Gastroesophageal sphincter (tissue), 3 donors: Measurements from ENCODE around the gene RRN3.
"Not testable (repeated sequence)": the region's sequence is repeated elsewhere in the genome, so short reads cannot be mapped to it uniquely, and the experiment has no call there.

ENCODE experiments used
- CTCF ChIP-seq, 4 experiments: fragments of 200-600 bp in 2 of 4; fragments of 450-650 bp in 2 of 4; sonication (generic) in 1 of 4; IDR thresholded peaks; one replicate each; pipeline ENCODE4 v1.5.1; 2017 to 2019; ENCODE audit warnings: antibody characterized with exemption in 4 of 4, mild to moderate bottlenecking in 2 of 4, moderate library complexity in 2 of 4
- EP300 ChIP-seq: sonication (generic); formaldehyde crosslinking; IDR thresholded peaks from one replicate; pipeline ENCODE4 v1.6.1; 2017; ENCODE audit warnings: antibody characterized with exemption, mild to moderate bottlenecking
- POLR2A ChIP-seq, 2 donors: fragments of 450-650 bp; IDR thresholded peaks; one replicate each; pipeline ENCODE4 v1.6.1; 2017; ENCODE audit warnings: antibody characterized with exemption in 2 of 2, mild to moderate bottlenecking in 2 of 2, moderate library complexity in 1 of 2
- POLR2AphosphoS5 ChIP-seq: sonication (generic); formaldehyde crosslinking; IDR thresholded peaks from one replicate; pipeline ENCODE4 v1.6.1; 2017; ENCODE audit warnings: antibody characterized with exemption

DNA sequence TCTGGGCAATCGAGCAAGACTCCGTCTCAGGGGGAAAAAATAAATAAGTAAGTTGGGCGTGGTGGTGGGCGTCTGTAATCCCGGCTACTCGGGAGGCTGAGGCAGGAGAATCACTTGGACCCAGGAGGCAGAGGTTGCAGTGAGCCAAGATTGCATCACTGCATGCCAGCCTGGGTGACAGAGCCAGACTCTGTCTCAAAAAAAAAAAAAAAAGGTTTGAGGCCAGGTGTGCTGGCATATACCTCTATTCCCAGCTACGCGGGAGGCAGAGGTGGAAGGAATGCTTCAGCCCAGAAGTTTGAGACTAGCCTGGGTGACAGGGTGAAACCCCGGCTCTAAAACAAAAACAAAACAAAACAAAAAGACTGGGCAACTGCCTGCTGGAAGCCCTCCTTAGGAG, 48.8 kb downstream of the RRN3 start:
- TF ChIP-seq POLR2A (IDR thresholded peaks at IDR 0.05); CTCF (IDR thresholded peaks at IDR 0.05); POLR2AphosphoS5; EP300: not testable (repeated sequence)
